Stomach (tissue), 9 donors: ENCODE results near the gene PPP1R13B. TPM values are rescaled to one million over a fixed set of nuclear protein-coding genes. Genes with fewer than 3 reads are reported as not detected.

Experiments used
- DNase-seq, 2 donors: peaks; one replicate each; pipeline versions ENCODE4 v3.0.0 to v3.0.0-alpha.2; 2013 to 2019
- H3K27ac ChIP-seq, 5 donors: fragments of 200-600 bp in 4 of 5; sonication (generic) in 4 of 5; one replicate each; pipeline ENCODE4 v1.5.1; 2013 to 2019; ENCODE audit warnings: mild to moderate bottlenecking in 1 of 5, moderate library complexity in 1 of 5
- H3K27me3 ChIP-seq, 3 donors: fragments of 200-600 bp; sonication (generic); one replicate each; pipeline ENCODE4 v1.5.1; 2017 to 2019; ENCODE audit warnings: mixed run types in 1 of 3
- H3K36me3 ChIP-seq, 4 donors: fragments of 200-600 bp; sonication (generic); 1 replicate in 3 of 4; 2 replicates in 1 of 4; pipeline ENCODE4 v1.5.1; 2016 to 2019
- H3K4me1 ChIP-seq, 4 donors: fragments of 200-600 bp; sonication (generic); one replicate each; pipeline ENCODE4 v1.5.1; 2016 to 2019
- H3K4me3 ChIP-seq, 4 donors: fragments of 200-600 bp; sonication (generic) in 3 of 4; one replicate each; pipeline ENCODE4 v1.5.1; 2016 to 2019; ENCODE audit warnings: mild to moderate bottlenecking in 1 of 4
- H3K9me3 ChIP-seq, 4 donors: fragments of 200-600 bp; sonication (generic); one replicate each; pipeline ENCODE4 v1.5.1; 2016 to 2019
- CTCF ChIP-seq, 7 experiments: fragments of 450-650 bp in 4 of 7; fragments of 200-600 bp in 3 of 7; sonication (generic) in 3 of 7; IDR thresholded peaks; one replicate each; pipeline ENCODE4 v1.5.1; 2016 to 2019; ENCODE audit warnings: antibody characterized with exemption in 7 of 7, control low read depth in 2 of 7, mild to moderate bottlenecking in 1 of 7
- EP300 ChIP-seq: sonication (generic); formaldehyde crosslinking; IDR thresholded peaks from one replicate; pipeline ENCODE4 v1.6.1; 2017; ENCODE audit warnings: antibody characterized with exemption
- POLR2A ChIP-seq, 4 donors: fragments of 450-650 bp; IDR thresholded peaks; one replicate each; pipeline ENCODE4 v1.6.1; 2016; ENCODE audit warnings: antibody characterized with exemption in 4 of 4, control low read depth in 2 of 4, mild to moderate bottlenecking in 1 of 4, moderate library complexity in 1 of 4
- POLR2AphosphoS5 ChIP-seq, 3 donors: sonication (generic); formaldehyde crosslinking; IDR thresholded peaks; one replicate each; pipeline ENCODE4 v1.6.1; 2016; ENCODE audit warnings: antibody characterized with exemption in 3 of 3
- WGBS, 5 donors: extraction: QIAGEN DNeasy Blood & Tissue Kit in 3 of 5; methylation state at CpG; one replicate each; pipeline versions ENCODE4 v1.1.5 to v1.1.7; 2013 to 2018; 5-methylcytosine and 5-hydroxymethylcytosine counted together
- intact Hi-C: fragments of 100-400 bp; cut with DNase I; formaldehyde crosslinking; loops from one replicate; pipeline ENCODE4 v1.15.1; 2023; ENCODE audit warnings: low total_unique reads
- polyA plus RNA-seq, 3 donors: library from polyadenylated mRNA; stranded (reverse); fragments of 200-250 nt; gene quantifications; one replicate each; pipeline ENCODE4 v1.2.3, GENCODE V29; 2013
- total RNA-seq, 5 donors: library from RNA; depleted of rRNA; stranded (reverse); fragments of >200 nt; gene quantifications; one replicate each; pipeline versions ENCODE4 v1.1.0 to v1.2.3, GENCODE V29; 2014 to 2016
- donor health status: healthy with polysubstance abuse.
- donor health status: Bipolar disorder and iron deficiency.
- donor health status: healthy.

Gene PPP1R13B
- total and polyA plus RNA-seq, 8 donors: 10.8 to 84.0 (median 18.3) TPM

DNA sequence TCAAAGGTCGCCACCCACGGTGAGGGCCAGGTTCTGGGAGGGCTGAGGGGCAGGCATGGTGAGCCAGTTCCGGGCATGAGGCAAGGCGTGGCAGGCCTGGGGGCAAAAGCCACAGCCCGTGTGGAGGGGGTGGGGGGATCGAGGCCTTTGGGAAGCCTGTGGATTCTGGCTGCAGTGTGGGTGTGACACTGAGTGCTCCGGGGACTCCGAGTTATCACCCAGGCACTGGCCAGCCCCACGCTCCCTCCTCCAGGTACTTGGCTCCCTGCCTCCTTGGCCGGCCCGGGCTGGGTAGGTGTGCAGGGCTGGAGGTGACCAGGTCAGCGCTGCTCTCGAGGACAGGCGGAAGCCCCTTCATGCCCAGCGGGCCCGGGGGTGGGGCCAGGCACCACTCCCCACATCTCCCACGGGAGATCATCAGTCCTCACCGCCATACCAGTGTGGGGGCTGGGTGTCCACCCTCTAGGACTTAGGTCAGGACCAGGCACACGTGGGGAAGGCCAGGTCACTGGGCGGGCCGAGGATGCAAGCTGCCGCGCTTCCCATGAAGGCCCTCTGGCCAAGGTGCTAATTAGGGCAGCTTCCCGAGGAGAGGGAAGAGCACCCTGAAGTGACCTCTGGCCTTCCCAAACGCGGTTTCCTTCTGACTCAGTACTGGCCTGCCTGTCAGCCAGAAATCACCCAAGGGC, 46.8 kb upstream of the PPP1R13B start:
- no peak for TF ChIP-seq POLR2AphosphoS5 (IDR thresholded peaks at IDR 0.05)
- TF ChIP-seq EP300: no peak
- no peak for TF ChIP-seq POLR2A (IDR thresholded peaks at IDR 0.05)
- no peak for TF ChIP-seq CTCF (IDR thresholded peaks at IDR 0.05)
- Histone ChIP-seq H3K9me3 (no peaks in the 10 kb centered on the region), H3K4me1 (peaks cover 55 to 72% (median 70%) of the 10 kb centered on the region in 4 donors), H3K4me3 (no peak overlapping the region), H3K27me3 (no peaks in the 10 kb centered on the region), H3K36me3 (no peaks in the 10 kb centered on the region), H3K27ac (peak overlapping the region; percentile 13 to 62 (median 60))
- peak in 1 of 2 donors; percentile 71 for DNase-seq
- WGBS, 5 donors: 33 to 48% (median 43%) methylated on average over 24 to 26 of the region's 26 CpGs
- intact Hi-C loops: no loop called here

- Histone ChIP-seq H3K27ac (peak overlapping the region in 1 of 5 donors; percentile 80), H3K4me1 (peaks cover 48 to 74% (median 65%) of the 10 kb centered on the region in 4 donors)
- WGBS, 5 donors: 85 to 94% (median 89%) methylated on average over 8 of the region's 8 CpGs
These were observed 44.9 kb upstream of the PPP1R13B start for GRCh38 chr14:103892247-103892646.

DNA sequence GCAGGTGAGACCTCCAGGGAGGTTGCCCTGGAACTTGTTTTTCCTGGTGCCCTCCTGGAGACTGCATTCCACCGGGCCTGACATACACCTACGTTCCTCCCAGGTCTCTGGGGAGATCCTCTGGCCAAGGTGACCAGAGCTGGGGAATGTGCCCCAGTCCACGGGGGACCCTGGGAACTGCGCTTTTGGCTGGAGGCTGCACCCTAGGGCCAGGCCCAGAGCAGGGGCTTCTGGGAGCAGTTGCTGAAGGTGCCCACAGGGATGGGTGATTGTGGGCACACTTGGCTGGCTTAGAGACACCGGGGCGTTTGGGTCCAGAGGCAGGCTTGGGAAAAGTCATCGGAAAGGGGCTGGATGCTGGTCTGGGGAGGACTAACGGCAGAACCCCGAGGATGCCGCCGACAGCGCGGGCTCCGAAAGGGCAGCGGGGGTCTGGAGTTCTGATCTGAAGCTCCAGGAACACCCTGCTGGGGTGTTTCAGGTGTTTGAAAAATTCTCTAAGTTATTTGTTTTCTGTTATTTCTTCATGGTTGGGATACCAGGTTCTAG, 44.4 kb upstream of the PPP1R13B start:
- intact Hi-C loops: no loop called here
- WGBS, 5 donors: 79 to 94% (median 82%) methylated on average over 14 to 15 of the region's 15 CpGs
- Histone ChIP-seq H3K36me3 (no peaks in the 10 kb centered on the region), H3K4me1 (peaks cover 43 to 71% (median 65%) of the 10 kb centered on the region in 4 donors), H3K27ac (peak overlapping the region; percentile 76 to 87 (median 81)), H3K9me3 (no peaks in the 10 kb centered on the region), H3K4me3 (no peak overlapping the region), H3K27me3 (no peaks in the 10 kb centered on the region)
- DNase-seq: no peak
- TF ChIP-seq EP300 (no peak), POLR2AphosphoS5 (IDR thresholded peaks at IDR 0.05) (no peak), CTCF (IDR thresholded peaks at IDR 0.05) (no peak), POLR2A (IDR thresholded peaks at IDR 0.05) (no peak)

More at GRCh38 chr14:103892247-103892646, 44.9 kb upstream of the PPP1R13B start:
- Histone ChIP-seq H3K36me3 (no peaks in the 10 kb centered on the region), H3K9me3 (no peaks in the 10 kb centered on the region), H3K27me3 (no peaks in the 10 kb centered on the region), H3K4me3 (no peak overlapping the region)
- TF ChIP-seq EP300: no peak
- intact Hi-C loops: no loop called here
- DNase-seq: no peak

GRCh38 chr14:103890821-103891666, 43.7 kb upstream of the PPP1R13B start:
- Histone ChIP-seq H3K4me3 (no peak overlapping the region), H3K4me1 (peaks cover 41 to 69% (median 61%) of the 10 kb centered on the region in 4 donors), H3K9me3 (no peaks in the 10 kb centered on the region), H3K27ac (peak overlapping the region; percentile 76 to 87 (median 81)), H3K36me3 (no peaks in the 10 kb centered on the region), H3K27me3 (no peaks in the 10 kb centered on the region)
- TF ChIP-seq CTCF (IDR thresholded peaks at IDR 0.05): no peak
- DNase-seq: peak in 1 of 2 donors; percentile 83
- intact Hi-C loops: no loop called here
- 26 to 68% (median 32%) methylated on average over 9 to 18 of the region's 18 CpGs for WGBS, 5 donors
